HG02642 (cell line): Measurements from ENCODE around the gene MAJIN.

Experiments used
- ATAC-seq: cut with Tn5 transposase; IDR thresholded peaks from one replicate; pipeline ENCODE4 v1.9.1; 2021; ENCODE audit warnings: mild to moderate bottlenecking; ENCODE audit not compliant: unreplicated experiment, poor library complexity

The MAJIN gene

DNA sequence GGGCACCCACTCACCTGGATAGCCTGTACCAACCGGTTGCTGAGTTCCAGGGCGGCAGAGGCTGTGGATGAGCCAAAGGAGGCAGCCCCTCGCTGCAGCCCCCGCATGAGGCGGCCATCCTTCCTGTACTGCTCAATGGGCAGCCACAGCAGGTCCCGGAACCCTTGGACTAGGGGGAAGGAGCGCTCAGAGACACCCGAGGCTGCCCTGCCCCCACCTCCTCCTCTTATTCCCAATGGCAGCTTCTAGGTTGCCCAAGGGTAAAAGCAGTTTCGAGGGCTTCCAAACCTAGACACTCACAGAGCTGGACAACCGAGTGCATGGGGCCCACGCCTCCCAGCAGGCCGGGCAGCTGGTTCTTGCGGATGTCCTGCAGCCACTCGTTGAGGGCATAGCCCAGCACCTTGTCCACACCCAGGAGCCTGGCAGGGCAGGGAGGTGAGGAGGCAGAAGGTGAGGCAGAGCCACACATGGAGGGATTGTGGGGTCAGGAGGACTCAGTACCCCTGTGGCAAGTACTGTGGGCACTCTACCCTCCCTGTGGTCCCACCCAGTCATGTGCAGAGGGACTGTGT, 75.4 kb downstream of the MAJIN start:
- ATAC-seq, result no peak

DNA sequence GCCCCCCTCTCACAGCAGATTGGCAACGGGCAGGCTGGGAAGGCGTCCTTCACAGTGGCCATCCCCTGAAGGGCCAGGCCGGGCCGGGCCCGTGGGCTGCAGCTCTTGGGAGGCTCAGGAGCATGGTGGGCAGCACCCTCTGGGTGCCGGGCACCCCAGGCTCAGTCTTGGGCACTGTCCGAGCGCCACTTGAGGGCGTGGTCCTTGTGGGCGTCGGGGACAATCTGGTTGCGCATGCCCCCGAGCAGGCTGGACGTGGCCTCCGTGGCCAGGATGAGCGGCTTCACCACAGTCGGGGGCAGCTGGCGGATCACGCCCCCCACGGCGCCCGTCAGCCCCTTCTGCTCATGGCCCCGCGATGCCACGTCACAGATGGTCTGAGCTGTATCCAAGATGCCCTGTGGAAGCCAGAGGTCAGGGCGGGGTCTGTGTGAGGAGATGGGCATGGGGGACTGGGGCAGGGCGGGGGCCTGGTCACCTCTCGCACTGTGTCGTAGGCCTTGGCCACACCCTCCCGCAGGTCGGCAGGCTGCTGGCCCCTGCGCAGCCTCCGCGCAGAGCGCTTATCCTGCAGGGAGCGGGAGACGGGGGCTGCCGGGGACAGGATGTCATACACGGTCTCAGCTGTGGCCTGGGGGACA, 77.0 kb downstream of the MAJIN start:
- ATAC-seq, result no peak

GRCh38 chr11:64894070-64894811, 77.7 kb downstream of the MAJIN start:
- ATAC-seq, result peak; percentile 51

DNA sequence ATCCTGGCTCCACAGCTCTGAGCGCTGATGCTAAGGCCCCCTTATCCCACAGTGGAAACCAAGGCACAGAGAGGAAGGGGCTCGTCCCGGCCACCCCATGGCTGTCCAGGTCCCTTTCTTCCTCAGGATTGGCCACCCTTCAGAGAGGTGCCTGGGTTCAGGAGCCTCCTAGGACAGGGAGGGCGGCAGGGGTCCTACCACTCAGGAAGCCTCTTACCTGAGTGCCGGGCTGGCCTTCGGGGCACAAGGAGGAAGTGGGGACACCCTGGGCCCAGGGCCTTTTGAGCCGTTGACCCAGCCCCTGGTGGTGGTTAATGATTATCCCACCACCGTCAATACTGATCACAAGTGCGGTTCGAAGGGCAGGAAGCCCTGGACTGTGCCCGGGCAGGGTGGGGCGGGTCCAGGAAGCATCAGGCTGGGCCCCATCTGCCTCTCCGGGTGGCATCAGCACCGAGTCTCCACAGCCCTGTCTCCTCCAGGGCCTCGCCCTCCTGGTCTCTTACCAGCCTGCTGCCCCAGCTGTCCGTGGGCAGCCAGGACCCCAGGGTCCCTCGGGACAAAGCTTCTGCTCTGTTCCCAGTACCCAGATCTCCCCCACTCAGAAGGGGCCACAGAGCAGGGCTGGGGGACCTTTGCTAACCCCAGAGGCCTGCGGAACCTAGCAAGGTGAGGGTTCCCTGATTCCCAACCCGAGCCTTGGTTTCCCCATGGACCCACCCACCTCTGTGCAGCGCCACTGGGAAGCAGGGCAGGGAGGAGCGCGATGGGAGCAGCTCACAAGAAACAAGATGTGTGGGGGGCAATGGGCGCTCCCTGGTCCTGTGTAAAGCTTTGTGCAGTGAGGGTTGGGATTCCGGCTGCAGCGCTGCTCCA, 78.5 kb downstream of the MAJIN start:
- no peak for ATAC-seq

GRCh38 chr11:64892838-64893193, 79.1 kb downstream of the MAJIN start:
- no peak for ATAC-seq

DNA sequence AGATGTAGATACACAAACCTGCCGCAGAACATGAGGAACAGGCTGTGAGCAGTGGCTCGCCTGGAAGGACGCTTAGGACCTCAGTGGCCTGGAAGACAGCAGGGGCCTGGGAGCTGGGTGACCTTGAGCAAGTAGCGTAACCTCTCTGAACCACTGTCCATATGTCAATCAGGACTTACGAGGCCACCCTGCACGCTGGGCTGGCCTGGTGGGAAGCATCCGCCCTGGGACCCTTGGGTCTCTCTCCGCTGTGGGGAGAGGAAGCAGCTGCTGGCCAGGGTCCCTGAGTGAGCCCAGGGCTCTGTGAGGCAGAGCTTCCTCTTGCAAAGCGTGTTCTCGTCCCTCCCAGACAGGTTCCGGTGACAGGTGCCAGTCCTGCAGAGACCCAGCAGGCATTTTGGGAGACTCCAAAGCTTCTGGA, 79.5 kb downstream of the MAJIN start:
- ATAC-seq, result no peak

- no peak for ATAC-seq
These were observed 80.0 kb downstream of the MAJIN start for GRCh38 chr11:64891880-64892279.

GRCh38 chr11:64891215-64891848, 80.6 kb downstream of the MAJIN start:
- ATAC-seq, result no peak

- no peak for ATAC-seq
These were observed 81.4 kb downstream of the MAJIN start for GRCh38 chr11:64890522-64890939.

DNA sequence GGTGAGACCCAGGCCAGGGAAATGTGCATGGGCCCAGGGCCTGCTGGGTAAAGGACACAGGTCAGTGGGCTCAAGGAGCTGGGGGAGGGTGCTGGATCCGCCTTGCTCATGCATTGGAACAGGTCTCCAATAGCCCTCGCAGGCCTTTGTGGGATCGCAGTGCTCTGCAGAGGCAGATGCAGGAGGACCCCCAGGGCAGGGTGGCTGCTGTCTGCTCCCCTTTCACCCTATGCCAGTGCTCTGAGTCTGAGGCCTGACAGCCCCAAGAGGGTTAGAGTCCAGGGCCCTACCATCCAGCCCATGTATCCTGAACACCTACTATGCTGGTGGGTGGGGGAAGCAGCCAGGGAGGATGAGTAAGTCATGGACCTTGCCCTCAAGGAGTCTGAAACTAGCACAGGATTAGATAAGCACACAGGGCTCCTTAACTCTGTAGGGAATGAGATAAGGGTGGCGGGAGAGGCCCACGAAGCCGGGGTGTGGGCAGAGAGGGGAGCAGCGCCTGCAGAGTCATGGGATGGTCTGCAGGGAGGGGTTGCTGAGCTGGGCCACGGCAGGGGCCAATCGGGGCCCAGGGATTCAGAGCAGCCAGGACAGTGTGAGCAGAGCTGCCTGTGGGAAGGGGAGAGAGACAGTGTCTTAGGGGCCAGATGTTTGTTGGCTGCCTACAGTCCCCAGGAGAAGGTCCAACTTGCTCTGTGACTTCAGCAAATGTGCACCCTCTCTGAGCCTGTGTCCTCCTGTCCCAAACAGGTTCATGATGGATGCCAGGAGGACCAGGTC, 83.0 kb downstream of the MAJIN start:
- no peak for ATAC-seq

- no peak for ATAC-seq
These were observed 83.5 kb downstream of the MAJIN start for GRCh38 chr11:64888406-64888728.
